Bronchial epithelial cell (primary cell): Measurements from ENCODE around the gene LRP1B. TPM values are rescaled to one million over a fixed set of nuclear protein-coding genes. Genes with fewer than 3 reads are reported as not detected.

ENCODE experiments used
- DNase-seq: peaks from one replicate; pipeline ENCODE4 v3.0.0-alpha.2; 2010; ENCODE audit warnings: low read depth
- FAIRE-seq: peaks from 2 replicates; lab custom pipeline; 2011; peaks lifted over from hg19 to GRCh38; lab: Jason Lieb, UNC
- H3K27me3 ChIP-seq: 2 replicates; pipeline ENCODE4 v1.5.1; 2011; ENCODE audit warnings: low read length; ENCODE audit not compliant: control insufficient read depth, insufficient read depth
- H3K36me3 ChIP-seq: 2 replicates; pipeline ENCODE4 v1.5.1; 2011; ENCODE audit warnings: low read length; ENCODE audit not compliant: control insufficient read depth, insufficient read depth
- H3K4me3 ChIP-seq: 2 replicates; pipeline ENCODE4 v1.5.1; 2011; ENCODE audit warnings: mild to moderate bottlenecking, low read depth, low read length, control low read depth
- CTCF ChIP-seq: IDR thresholded peaks from 2 replicates; pipeline ENCODE4 v1.5.1; 2011; ENCODE audit warnings: mild to moderate bottlenecking, moderate library complexity, low read length, control low read depth, inconsistent platforms; ENCODE audit not compliant: insufficient read depth, severe bottlenecking
- total RNA-seq: library from RNA; depleted of rRNA; stranded (reverse); fragments of >200 nt; gene quantifications from 2 replicates; pipeline ENCODE4 v1.2.1, GENCODE V29; 2014

LRP1B gene
- total RNA-seq, 1 donor from 2014 or later: under 0.01 TPM

DNA sequence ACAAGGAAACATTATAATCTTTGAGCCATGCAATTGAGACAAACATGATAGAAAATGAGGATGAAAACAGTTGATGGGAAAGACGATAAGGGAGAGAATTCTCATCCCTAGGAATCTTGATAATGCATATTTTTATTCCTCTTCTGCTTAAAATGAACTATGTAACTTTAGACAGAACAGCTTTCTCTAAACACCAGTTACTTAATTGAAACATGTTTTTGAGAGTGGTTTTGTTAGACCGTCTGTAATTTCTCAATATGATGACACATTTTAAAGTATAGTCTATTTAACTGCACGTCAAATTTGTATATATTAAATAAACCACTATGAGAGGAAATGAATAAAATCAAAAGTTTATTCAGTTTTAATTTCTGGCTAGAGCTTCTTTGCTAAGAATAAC lies 1896.7 kb downstream of the LRP1B start:
- DNase-seq (no peak), FAIRE-seq (no peak)
- no peak for TF ChIP-seq CTCF

GRCh38 chr2:140210963-140211362 lies 1919.9 kb downstream of the LRP1B start:
- Histone ChIP-seq H3K27me3 (no peaks in the 10 kb centered on the region), H3K36me3 (no peaks in the 10 kb centered on the region), H3K4me3 (no peak overlapping the region)
- FAIRE-seq (no peak), DNase-seq (no peak)
- no peak for TF ChIP-seq CTCF

More for the DNA sequence above, 1896.7 kb downstream of the LRP1B start:
- no peaks in the 10 kb centered on the region for H3K27me3 ChIP-seq
- H3K36me3 ChIP-seq: no peaks in the 10 kb centered on the region
- no peak overlapping the region for H3K4me3 ChIP-seq

DNA sequence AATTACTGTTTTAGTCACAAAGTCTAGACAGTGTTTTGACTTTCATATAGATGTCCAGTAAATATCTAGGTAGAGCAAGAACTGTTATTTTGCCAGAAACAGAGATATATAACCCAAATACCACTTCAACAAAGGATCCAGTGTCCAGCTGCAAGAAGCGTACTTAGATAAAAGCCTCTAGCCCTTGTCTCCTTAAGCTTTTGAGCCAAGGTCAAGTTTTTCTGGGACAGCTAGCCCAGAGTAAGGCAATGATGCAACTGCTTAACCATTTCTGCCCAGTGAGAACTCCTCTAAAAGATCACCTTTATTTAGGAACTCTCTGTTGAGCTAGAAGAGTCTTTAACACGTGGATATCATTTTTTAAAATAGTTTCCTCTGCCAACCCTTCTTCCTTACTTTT lies 1925.7 kb downstream of the LRP1B start:
- no peak for FAIRE-seq
- Histone ChIP-seq H3K4me3 (no peak overlapping the region), H3K36me3 (no peaks in the 10 kb centered on the region), H3K27me3 (no peaks in the 10 kb centered on the region)
- DNase-seq: no peak
- TF ChIP-seq CTCF: no peak

DNA sequence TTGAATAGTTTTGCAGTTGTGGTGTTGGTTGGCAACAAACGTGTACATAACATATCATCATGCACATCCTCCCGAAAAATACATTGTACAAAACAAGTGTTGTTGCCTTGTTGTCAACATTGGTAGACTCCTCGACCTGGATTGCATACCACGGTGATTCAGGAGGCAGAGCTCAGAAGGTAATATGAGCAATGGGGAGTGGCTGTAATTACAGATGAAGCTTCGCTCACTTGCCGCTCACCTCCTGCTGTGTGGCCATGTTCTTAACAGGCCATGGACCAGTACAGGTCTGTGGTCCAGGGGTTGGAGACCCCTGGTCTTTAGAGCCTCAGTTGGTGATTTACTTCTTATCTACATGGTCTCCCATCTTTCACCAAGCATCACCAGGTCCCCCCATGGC lies 1927.5 kb downstream of the LRP1B start:
- TF ChIP-seq CTCF: no peak
- FAIRE-seq (no peak), DNase-seq (no peak)
- Histone ChIP-seq H3K4me3 (no peak overlapping the region), H3K27me3 (no peaks in the 10 kb centered on the region), H3K36me3 (no peaks in the 10 kb centered on the region)

DNA sequence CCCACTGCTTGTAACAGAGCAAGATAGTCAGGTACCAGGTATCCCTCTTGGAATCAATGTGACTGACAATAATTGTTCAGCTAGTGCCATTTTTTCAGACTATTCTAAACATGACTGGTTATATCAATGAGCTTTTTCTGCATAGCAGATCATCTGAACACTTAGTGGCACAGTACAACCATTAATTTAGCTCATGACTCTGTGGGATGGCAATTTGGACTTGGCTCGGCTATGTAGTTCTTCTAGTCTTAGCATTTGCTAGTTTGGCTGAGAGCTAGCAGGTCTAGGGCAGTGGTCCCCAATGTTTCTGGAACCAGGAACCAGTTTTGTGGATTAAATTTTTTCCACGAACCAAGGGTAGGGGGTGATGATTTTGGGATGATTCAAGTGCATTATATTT lies 1929.2 kb downstream of the LRP1B start:
- FAIRE-seq (no peak), DNase-seq (no peak)
- Histone ChIP-seq H3K27me3 (no peaks in the 10 kb centered on the region), H3K4me3 (no peak overlapping the region), H3K36me3 (no peaks in the 10 kb centered on the region)
- TF ChIP-seq CTCF: no peak

DNA sequence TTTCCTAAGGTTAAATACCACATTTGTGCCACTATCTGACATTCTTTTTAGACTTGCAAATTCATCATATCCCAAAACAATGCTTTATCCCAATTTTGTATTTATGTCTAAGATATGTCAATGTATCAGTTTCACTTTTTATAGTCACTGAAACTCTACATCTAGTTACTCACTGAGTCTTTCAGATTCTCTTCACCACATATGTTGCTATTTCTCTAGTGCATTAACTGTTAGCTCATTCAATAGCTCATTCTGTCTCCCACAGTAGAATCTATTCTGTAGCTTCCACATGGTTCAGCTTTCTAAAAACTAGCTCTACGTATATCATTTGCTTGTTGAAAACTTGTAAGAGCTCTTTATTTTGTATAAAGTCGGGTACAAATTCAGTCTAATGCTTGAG lies 1930.1 kb downstream of the LRP1B start:
- no peaks in the 10 kb centered on the region for H3K36me3 ChIP-seq
- FAIRE-seq: no peak
- H3K4me3 ChIP-seq: no peak overlapping the region
- no peaks in the 10 kb centered on the region for H3K27me3 ChIP-seq
- TF ChIP-seq CTCF: no peak
- DNase-seq: no peak
